Measurements from ENCODE around the gene ZMAT5. TPM values are rescaled to one million over a fixed set of nuclear protein-coding genes. Genes with fewer than 3 reads are reported as not detected.

Gene ZMAT5
- total RNA-seq, 1 donor from 2014 or later, result 18.3 TPM

DNA sequence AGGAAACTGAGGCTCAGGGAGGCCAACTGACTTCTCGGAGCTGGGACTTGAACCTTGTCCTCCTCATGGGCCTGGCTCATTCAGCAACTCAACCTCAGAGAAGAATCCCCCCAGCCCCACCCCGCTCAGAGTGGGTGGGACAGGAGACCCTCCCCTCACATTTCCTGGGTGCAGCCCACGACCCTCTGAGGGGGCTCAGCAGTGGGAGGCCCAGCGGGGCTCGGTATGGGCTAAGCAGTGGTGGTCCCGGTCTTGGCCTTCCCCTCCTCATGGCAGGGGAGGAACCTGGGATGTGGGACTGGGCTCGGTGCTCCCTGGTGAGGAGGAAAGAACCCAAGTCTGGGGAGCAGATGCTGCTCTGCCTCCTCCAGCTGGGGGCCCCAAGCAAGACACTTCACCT, 61.2 kb downstream of the ZMAT5 start:
- no peak for DNase-seq
- no peak for ATAC-seq
- Histone ChIP-seq H3K27me3 (ENCODE audit: low read depth) (peaks cover 14% of the 10 kb centered on the region), H3K4me3 (no peak overlapping the region), H3K4me1 (peaks cover 31% of the 10 kb centered on the region), H3K27ac (no peak overlapping the region), H3K36me3 (no peaks in the 10 kb centered on the region), H3K9me3 (no peaks in the 10 kb centered on the region)
- TF ChIP-seq, protein P1, sequence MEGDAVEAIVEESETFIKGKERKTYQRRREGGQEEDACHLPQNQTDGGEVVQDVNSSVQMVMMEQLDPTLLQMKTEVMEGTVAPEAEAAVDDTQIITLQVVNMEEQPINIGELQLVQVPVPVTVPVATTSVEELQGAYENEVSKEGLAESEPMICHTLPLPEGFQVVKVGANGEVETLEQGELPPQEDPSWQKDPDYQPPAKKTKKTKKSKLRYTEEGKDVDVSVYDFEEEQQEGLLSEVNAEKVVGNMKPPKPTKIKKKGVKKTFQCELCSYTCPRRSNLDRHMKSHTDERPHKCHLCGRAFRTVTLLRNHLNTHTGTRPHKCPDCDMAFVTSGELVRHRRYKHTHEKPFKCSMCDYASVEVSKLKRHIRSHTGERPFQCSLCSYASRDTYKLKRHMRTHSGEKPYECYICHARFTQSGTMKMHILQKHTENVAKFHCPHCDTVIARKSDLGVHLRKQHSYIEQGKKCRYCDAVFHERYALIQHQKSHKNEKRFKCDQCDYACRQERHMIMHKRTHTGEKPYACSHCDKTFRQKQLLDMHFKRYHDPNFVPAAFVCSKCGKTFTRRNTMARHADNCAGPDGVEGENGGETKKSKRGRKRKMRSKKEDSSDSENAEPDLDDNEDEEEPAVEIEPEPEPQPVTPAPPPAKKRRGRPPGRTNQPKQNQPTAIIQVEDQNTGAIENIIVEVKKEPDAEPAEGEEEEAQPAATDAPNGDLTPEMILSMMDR (IDR thresholded peaks at IDR 0.05), result no peak
- intact Hi-C loops (cut with DNase I), result no loop called here

DNA sequence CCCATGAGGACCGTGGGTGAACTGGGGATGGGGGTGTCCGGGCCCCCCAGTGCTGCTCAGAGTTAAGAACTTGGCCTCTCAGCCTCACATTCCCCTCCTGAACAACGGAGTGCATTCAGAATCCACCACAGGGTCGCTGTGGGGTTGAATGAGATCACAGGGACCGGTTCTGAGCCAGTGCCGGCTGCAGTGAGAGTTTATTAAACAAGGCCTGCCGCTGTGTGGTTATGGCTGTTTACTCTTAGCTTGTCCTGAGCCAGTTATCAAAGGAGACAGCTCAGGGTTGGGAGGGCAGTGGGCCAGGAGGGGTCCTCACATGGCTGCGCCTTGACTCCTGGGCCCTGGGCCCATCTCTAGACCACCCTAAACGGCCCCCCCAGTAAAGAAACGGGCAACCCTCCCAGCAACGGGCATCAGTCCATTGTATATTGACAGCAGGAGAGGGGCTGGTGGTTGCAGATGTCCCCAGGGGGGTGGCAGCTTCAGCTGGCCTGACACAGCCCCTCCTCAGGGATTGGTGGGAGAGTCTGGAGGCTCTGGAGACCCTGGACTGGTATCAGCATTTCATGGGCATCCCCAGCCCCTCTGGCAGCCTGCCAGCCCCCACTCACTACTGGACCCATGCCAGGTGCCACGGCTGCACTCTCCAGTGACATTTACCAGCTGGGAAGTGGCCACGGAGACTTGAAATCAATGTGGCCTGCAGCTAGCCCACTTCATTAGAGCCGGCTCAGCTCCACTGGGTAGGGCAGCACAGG, 62.1 kb downstream of the ZMAT5 start:
- peak; percentile 2 to 24 for ATAC-seq
- Histone ChIP-seq H3K9me3 (no peaks in the 10 kb centered on the region), H3K4me3 (no peak overlapping the region), H3K27ac (no peak overlapping the region), H3K27me3 (ENCODE audit: low read depth) (peaks cover 5% of the 10 kb centered on the region), H3K4me1 (peaks cover 31% of the 10 kb centered on the region), H3K36me3 (no peaks in the 10 kb centered on the region)
- DNase-seq, result no peak
- TF ChIP-seq, protein P1 (IDR thresholded peaks at IDR 0.05), result no peak
- intact Hi-C loops (cut with DNase I), result no loop called here

DNA sequence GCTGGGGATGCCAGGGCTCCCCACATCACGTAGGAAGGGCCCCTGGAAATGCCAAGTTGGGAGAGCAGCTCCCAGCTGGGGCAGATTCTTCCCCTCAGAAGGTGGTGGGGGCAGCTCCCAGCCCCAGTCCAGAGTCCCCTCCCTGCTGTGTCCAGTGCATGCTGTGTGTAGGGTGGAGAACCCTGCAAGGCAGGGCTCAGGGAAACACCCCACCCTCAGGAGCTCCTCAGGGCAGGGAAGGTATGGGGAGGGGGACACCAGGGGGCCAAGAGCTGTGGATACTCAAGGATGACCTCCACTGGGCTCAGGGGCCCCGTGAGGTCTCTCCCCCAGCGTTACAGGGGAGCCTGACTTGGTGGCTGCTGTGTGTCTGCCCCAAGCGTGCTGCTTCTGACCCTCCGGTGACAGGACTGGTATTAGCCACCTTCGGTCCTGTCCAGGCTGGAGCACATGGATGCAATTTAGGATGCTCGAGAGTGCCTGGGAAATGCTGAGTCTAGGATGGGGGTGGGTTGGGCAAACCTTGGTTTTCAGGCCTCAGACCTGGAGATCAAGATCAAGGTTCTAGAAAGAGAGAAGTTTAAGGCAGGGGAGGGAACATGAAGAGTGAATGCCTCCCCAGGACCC, 63.1 kb downstream of the ZMAT5 start:
- Histone ChIP-seq H3K27me3 (ENCODE audit: low read depth) (peaks cover 5% of the 10 kb centered on the region), H3K4me3 (no peak overlapping the region), H3K4me1 (peaks cover 31% of the 10 kb centered on the region), H3K36me3 (no peaks in the 10 kb centered on the region), H3K27ac (no peak overlapping the region), H3K9me3 (no peaks in the 10 kb centered on the region)
- TF ChIP-seq, protein P1 (IDR thresholded peaks at IDR 0.05), result no peak
- intact Hi-C loops (cut with DNase I), result no loop called here
- ATAC-seq (no peak), DNase-seq (no peak)

DNA sequence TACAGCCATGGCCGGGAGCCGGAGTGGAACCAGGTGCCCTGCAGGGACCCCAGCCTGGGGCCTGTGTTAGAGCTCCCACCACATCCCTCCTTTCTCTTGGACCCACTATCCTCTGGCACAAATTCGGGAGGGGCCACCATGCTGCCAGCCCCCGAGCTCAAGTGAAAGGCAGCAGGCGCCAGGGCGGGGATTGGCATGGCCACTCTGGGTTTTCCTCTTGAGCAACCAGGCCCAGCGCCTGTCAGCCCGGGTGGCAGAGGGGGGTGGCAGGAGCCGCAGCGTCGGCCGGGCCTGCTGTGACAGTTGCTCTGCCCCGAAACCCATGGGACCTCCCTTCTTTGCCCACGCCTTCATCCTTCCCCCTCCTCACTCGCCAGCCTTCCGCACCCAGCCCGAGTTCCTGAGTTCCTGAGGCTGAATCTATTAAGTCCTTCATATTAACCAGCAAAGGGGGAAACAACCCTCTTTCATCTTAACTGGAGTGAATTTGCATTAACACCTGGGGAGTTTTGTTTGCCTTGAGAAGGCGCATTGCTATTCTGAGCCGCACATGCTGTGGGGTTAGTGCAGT, 63.8 kb downstream of the ZMAT5 start:
- Histone ChIP-seq H3K36me3 (no peaks in the 10 kb centered on the region), H3K27ac (no peak overlapping the region), H3K4me1 (peaks cover 31% of the 10 kb centered on the region), H3K27me3 (ENCODE audit: low read depth) (peaks cover 5% of the 10 kb centered on the region), H3K9me3 (no peaks in the 10 kb centered on the region), H3K4me3 (no peak overlapping the region)
- intact Hi-C loops (cut with DNase I), result no loop called here
- ATAC-seq (peak; percentile 60 to 74), DNase-seq (peak; percentile 68)
- TF ChIP-seq, protein P1 (IDR thresholded peaks at IDR 0.05), result no peak

DNA sequence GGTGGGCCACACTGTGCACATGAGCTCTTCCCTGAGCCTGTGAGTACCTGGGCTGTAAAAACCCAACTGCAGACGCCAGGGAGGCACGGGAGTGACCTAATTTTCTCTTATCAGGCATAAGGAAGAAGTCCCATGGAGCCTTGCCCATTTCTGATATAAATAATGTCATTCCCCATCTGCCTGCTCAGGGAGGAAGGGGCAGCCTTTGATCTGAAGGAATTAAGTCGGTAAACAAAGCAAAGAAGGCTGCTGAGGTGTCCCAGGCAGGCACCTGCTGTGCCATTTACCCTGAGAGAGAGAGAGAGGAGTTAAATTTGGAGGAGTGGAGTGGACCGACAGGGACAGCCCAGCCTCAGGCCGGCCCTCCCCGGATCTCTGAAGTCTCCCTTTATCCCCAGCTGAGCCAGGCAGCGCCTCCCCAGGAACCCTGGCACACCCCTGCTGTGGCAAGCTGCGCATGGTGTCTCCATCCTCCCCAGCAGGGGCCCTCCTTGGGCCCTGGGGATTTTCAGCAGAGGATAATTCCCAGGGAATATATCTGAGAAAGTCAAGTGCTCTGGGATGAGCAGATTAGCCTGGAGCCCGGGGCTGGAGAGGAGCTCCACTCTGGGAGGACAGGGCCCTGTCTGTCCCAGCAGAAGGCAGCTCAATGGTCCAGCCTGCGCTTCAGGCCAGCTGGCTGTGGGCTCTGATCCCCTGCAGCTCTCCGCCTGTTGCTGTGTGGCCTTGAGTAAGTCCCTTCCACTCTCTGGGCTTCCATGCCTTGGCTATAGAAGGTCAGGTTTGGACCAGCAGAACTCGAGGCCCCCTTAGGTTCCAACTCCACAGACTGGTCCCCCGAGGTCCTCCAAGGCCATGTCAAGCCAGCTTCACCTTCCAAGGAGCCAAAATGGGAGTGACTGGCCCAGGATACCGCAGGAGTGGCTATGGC, 64.5 kb downstream of the ZMAT5 start:
- no peak for DNase-seq
- Histone ChIP-seq H3K4me3 (no peak overlapping the region), H3K4me1 (peaks cover 31% of the 10 kb centered on the region), H3K9me3 (no peaks in the 10 kb centered on the region), H3K36me3 (peaks cover 1% of the 10 kb centered on the region), H3K27ac (no peak overlapping the region), H3K27me3 (ENCODE audit: low read depth) (peaks cover 5% of the 10 kb centered on the region)
- intact Hi-C loops (cut with DNase I), result no loop called here
- peak in 1 of 2 donors; percentile 13 for ATAC-seq
- TF ChIP-seq, protein P1 (IDR thresholded peaks at IDR 0.05), result no peak

Data from lower lobe of right lung (tissue), 2 donors.